Lower lobe of right lung (tissue), 2 donors: Measurements from ENCODE around the gene MBOAT1. TPM values are rescaled to one million over a fixed set of nuclear protein-coding genes. Genes with fewer than 3 reads are reported as not detected.
"Not testable (repeated sequence)": the region's sequence is repeated elsewhere in the genome, so short reads cannot be mapped to it uniquely, and the experiment has no call there.

Experiments
- ATAC-seq, 2 donors: fragments of 200-7000 bp; cut with Tn5 transposase; one replicate each; pipeline ENCODE4 v1.9.1; 2020 to 2022; ENCODE audit warnings: mild to moderate bottlenecking in 2 of 2, moderate library complexity in 2 of 2
- DNase-seq: peaks from one replicate; pipeline ENCODE4 v3.0.0-alpha.2; 2020
- H3K27ac ChIP-seq: fragments of 200-600 bp; one replicate; pipeline ENCODE4 v1.8.0; 2022
- H3K27me3 ChIP-seq: fragments of 200-600 bp; one replicate; pipeline ENCODE4 v1.8.0; 2022; ENCODE audit warnings: low read depth
- H3K36me3 ChIP-seq: fragments of 200-600 bp; one replicate; pipeline ENCODE4 v1.8.0; 2022; ENCODE audit warnings: mild to moderate bottlenecking
- H3K4me1 ChIP-seq: fragments of 200-600 bp; one replicate; pipeline ENCODE4 v1.8.0; 2022
- H3K4me3 ChIP-seq: fragments of 200-600 bp; one replicate; pipeline ENCODE4 v1.8.0; 2022; ENCODE audit warnings: mild to moderate bottlenecking
- H3K9me3 ChIP-seq: fragments of 200-600 bp; one replicate; pipeline ENCODE4 v1.8.0; 2022
- CTCF ChIP-seq: fragments of 200-600 bp; IDR thresholded peaks from one replicate; pipeline ENCODE4 v1.8.0; 2022; ENCODE audit warnings: antibody characterized with exemption, mild to moderate bottlenecking
- intact Hi-C: fragments of 100-400 bp; cut with DNase I; formaldehyde crosslinking; loops from one replicate; pipeline ENCODE4 v1.11.0; 2022
- total RNA-seq: library from RNA; stranded (reverse); fragmentation: NEBNext Ultra II Directional; extraction: Animal tissue kit (Norgen Biotek cat#: 25700); gene quantifications from one replicate; pipeline ENCODE4 v1.2.1, GENCODE V29; 2021
- donor health status: DM: no; HTN: yes; CAD: no; lungs with severe emphysema.

Gene MBOAT1
- total RNA-seq, 1 donor from 2014 or later, result 13.1 TPM

- intact Hi-C loops, result no loop called here
Observed at GRCh38 chr6:20254295-20254694, 42.0 kb upstream of the MBOAT1 start.

GRCh38 chr6:20253021-20253420, 40.8 kb upstream of the MBOAT1 start:
- ATAC-seq, result no peak
- intact Hi-C loops, result no loop called here
- Histone ChIP-seq H3K36me3 (no peaks in the 10 kb centered on the region), H3K27me3 (no peaks in the 10 kb centered on the region), H3K9me3 (no peaks in the 10 kb centered on the region), H3K27ac (no peak overlapping the region), H3K4me1 (no peaks in the 10 kb centered on the region), H3K4me3 (no peak overlapping the region)
- no peak for DNase-seq
- TF ChIP-seq CTCF, result no peak

More at GRCh38 chr6:20254295-20254694, 42.0 kb upstream of the MBOAT1 start:
- ATAC-seq (no peak), DNase-seq (no peak)
- no peak for TF ChIP-seq CTCF
- H3K27me3 ChIP-seq, result no peaks in the 10 kb centered on the region
- H3K9me3 ChIP-seq, result no peaks in the 10 kb centered on the region
- no peak overlapping the region for H3K4me3 ChIP-seq
- no peaks in the 10 kb centered on the region for H3K36me3 ChIP-seq
- no peak overlapping the region for H3K27ac ChIP-seq
- no peaks in the 10 kb centered on the region for H3K4me1 ChIP-seq

- DNase-seq, result no peak
- no peaks in the 10 kb centered on the region for H3K4me1 ChIP-seq
- intact Hi-C loops, result no loop called here
- H3K36me3 ChIP-seq, result no peaks in the 10 kb centered on the region
- no peak for TF ChIP-seq CTCF
- no peaks in the 10 kb centered on the region for H3K9me3 ChIP-seq
- no peak overlapping the region for H3K27ac ChIP-seq
- no peak for ATAC-seq
- no peaks in the 10 kb centered on the region for H3K27me3 ChIP-seq
- H3K4me3 ChIP-seq, result no peak overlapping the region
Observed at GRCh38 chr6:20252311-20252710, 40.0 kb upstream of the MBOAT1 start.

- no peak for ATAC-seq
- no peaks in the 10 kb centered on the region for H3K36me3 ChIP-seq
- TF ChIP-seq CTCF, result no peak
- H3K27ac ChIP-seq, result no peak overlapping the region
- H3K4me1 ChIP-seq, result no peaks in the 10 kb centered on the region
- intact Hi-C loops, result no loop called here
- H3K27me3 ChIP-seq, result no peaks in the 10 kb centered on the region
- no peak for DNase-seq
- no peaks in the 10 kb centered on the region for H3K9me3 ChIP-seq
- H3K4me3 ChIP-seq, result no peak overlapping the region
Observed at GRCh38 chr6:20251525-20251924, 39.3 kb upstream of the MBOAT1 start.

GRCh38 chr6:20246125-20246524, 33.9 kb upstream of the MBOAT1 start:
- Histone ChIP-seq H3K27ac (no peak overlapping the region), H3K4me3 (no peak overlapping the region), H3K4me1 (no peaks in the 10 kb centered on the region), H3K9me3 (no peaks in the 10 kb centered on the region), H3K36me3 (no peaks in the 10 kb centered on the region), H3K27me3 (no peaks in the 10 kb centered on the region)
- DNase-seq (no peak), ATAC-seq (no peak)
- no peak for TF ChIP-seq CTCF
- intact Hi-C loops, result no loop called here

- H3K4me3 ChIP-seq, DNase-seq, ATAC-seq, H3K36me3 ChIP-seq, intact Hi-C loops, H3K4me1 ChIP-seq, H3K27me3 ChIP-seq, H3K27ac ChIP-seq, H3K9me3 ChIP-seq: not testable (repeated sequence)
Observed at GRCh38 chr6:20244807-20245681, 32.8 kb upstream of the MBOAT1 start.
